Eye (tissue), 1 donor: ENCODE data around the gene NCK1.
"Not testable (repeated sequence)": the region's sequence is repeated elsewhere in the genome, so short reads cannot be mapped to it uniquely, and the experiment has no call there.

Source experiments
- DNase-seq: peaks from one replicate; pipeline ENCODE4 v3.0.0-alpha.2; 2015

NCK1 gene

DNA sequence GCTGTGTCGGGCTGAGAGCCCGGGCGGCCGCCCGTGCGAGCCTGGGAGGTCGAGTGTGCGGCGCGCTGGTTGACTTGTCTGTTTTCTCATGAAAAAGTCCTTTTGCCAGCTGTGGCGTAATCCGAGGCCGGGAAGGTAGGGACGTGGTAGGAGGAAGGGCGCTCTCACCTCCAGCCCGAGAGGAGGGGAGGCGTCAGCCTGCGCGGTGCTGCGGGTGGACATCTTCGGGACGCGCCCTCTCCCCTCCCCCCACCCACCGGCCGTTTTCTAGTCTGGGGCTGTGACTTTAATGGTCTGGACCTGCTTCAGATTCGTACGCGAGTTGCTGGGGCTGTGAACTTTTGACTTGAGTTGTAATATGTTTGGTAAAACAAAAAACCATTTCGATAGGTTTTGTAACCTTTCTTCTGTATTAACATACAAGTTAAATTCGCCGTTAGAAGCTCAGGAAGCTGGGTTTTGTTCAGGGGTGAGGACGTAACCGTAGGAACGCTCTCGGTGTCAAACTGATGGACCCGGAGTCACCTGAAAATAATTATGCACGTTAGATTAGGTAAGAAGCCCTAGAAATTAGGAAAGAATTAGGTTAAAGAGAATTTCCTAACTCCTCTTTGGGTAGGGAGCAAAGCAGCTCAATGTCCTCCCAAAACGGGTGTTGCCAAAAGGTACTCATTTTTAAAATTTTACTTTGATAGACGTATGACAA is 762 bp downstream of the NCK1 start:
- DNase-seq = peak; percentile 88

DNA sequence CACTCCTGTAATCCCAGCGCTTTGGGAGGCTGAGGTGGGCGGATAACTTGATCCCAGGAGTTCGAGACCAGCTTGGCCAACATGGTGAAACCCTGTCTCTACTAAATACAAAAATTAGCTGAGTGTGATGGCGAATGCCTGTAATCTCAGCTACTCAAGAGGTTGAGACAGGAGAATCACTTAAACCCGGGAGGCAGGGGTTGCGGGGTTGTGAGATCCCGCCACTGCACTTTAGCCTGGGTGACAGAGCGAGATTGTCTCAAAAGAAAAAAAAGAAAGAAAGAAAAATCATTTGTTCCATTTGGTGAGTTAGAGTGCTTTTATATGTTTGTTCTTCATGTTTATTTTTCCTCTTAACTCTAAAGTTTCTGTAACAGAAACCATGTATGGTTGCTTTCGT is 7.3 kb downstream of the NCK1 start:
- no peak for DNase-seq

DNA sequence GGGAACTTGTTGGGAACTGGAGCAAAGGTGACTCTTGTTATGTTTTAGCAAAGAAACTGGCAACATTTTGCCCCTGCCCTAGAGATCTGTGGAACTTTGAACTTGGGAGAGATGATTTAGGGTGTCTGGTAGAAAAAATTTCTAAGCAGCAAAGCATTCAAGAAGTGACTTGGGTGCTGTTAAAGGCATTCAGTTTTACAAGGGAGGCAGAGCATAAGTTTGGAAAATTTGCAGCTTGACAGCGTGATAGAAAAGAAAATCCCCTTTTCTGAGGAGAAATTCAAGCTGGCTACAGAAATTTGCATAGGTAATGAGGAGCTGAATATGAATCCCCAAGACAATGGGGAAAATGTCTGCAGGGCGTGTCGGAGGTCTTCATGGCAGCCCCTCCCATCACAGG is 10.2 kb downstream of the NCK1 start:
- DNase-seq = not testable (repeated sequence)

DNA sequence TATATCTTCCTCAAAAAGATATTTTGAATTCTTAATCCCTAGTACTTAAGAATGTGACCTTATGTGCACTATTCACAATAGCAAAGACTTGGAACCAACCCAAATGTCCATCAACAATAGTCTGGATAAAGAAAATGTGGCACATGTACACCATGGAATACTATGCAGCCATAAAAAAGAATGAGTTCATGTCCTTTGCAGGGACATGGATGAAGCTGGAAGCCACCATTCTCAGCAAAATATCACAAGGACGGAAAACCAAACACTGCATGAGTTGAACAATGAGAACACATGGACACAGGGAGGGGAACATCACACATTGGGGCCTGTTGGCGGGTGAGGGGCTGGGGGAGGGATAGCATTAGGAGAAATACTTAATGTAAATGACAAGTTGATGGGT is 17.5 kb downstream of the NCK1 start:
- not testable (repeated sequence) for DNase-seq

DNA sequence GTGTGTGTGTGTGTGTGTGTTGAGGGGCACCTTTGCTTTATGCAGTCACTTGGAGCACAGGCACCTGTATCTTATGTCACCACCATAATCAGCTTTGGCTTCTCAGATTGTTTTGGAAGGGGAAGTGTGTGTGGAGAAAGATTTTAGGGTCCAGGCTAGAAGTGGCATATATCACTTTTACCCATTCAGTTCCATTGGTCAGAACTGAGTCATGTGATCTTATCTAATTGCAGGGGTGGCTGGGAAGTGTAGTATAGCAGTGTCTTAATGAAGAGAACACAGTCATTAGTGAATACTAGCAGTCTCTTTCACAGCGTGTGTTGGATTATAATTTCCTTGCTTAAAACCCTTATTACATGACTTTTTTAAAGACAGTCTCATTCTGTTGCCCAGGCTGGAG is 20.6 kb downstream of the NCK1 start:
- DNase-seq = no peak

DNA sequence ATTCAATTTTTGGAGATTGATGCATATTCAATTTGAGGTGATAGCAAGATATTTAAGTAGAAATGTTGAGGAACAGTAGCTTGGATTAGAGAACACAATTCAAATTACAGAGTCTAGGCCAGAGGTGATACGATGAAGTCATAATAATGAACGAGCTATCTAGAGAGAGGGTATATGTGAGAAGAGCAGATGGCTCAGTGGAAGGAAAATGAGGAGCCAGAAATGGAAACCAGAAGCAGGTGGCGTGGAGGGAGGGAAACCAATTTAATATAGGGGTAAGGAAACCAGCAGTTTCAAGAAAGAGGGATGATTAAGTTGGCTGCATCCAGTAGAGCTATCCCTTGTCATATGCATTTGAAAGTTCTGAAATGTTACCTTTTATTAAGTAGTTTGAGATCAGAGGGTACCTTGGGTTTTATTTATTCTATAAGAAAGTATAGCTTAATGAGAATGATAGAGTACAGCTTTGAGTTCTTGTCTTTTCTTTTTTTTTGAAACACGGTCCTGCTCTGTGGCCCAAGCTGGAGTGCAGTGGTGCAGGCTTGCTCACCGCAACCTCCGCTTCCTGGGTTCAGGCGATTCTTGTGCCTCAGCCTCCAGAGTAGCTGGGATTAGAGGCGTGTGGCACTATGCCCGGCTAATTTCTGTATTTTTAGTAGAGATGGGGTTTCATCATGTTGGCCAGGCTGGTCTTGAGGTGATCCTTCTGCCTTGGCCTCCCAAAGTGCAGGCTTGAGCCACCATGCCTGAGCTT is 22.1 kb downstream of the NCK1 start:
- peak; percentile 26 for DNase-seq

DNA sequence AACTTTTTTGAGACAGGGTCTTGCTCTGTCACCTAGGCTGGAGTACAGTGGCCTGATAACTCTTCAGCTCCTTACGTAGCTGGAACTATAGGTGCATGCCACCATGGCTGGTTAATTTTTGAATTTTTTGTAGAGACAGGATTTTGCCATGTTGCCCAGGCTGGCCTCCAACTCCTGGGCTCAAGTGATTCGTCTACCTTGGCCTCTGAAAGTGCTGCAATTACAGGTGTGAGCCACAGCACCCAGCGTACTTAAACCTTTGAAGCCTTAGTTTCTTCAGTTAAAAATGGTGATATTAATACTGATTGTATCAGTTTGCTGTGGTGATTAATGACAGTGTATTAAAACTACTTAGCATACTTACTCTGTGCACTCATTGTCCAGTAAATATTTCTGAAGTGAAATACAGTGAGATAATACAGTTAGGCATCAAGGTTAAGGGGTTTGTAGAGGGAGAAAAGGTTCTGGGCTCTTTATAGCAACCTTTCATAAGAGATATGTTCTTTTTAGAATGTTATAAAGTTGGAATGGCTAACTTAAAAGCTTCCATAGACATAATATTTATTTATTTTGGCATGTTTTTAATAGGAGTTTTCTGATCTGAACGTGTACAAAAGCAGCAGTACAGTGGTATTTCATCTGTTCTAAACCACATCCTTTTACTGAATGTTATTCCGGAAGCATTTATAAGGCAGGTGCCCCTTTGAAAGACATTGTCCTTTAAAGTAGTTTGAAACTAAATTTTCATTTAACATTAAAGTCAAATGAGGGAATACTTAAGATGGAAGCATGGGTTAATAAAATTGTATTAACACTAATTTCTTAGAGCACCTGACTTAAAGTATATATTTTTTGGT is 23.6 kb downstream of the NCK1 start:
- no peak for DNase-seq

DNA sequence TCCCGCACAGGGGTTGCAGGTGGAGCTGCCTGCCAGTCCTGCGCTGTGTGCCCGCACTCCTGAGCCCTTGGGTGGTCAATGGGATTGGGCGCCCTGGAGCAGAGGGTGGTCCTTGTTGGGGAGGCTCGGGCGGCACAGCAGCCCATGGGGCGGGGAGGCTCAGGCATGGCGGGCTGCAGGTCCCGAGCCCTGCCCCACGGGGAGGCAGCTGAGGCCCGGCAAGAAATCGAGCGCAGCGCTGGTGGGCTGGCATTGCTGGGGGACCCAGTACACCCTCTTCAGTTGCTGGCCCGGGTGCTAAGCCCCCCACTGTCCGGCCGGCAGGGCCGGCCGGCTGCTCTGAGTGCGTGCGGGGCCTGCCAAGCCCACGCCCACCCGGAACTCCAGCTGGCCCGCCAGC is 27.9 kb downstream of the NCK1 start:
- no peak for DNase-seq

DNA sequence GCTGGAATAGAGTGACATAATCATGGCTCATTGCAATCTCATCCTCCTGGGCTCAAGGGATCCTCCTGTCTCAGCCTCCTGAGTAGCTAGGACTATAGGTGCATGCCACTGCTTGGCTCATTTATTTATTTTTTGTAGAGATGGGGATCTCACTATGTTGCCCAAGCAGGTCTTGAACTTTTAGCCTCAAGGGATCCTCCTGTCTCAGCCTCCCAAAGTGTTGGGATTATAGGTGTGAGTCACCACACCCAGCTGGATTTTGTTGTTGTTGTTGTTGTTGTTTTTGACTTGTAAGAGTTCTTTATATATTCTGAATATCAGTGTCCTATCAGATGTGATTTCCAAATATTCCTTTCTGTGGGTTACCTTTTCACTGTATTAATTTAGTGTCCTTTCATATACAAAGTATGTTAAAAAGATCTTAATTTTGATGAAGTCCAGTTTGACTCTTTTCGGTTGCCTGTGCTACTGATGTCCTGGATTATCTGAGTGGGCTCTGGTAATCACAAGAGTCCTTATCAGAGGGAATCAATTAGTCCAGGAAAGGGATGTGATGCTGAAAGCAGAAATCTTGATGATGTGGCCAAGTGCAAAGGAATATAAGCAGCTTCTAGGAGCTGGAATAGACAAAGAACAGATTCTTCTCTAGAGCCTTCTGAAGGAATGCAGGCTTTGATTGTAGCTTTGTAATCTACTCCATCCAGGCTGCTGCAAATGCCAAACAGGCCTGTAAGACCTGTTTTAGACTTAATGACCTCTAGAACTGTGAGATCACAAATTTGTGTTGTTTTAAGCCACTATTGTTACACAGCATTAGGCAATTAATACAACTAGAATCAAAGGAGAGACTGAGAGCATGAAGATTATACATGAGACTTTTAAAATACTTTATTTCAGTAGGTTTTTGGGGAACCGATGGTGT is 30.2 kb downstream of the NCK1 start:
- DNase-seq = no peak

DNA sequence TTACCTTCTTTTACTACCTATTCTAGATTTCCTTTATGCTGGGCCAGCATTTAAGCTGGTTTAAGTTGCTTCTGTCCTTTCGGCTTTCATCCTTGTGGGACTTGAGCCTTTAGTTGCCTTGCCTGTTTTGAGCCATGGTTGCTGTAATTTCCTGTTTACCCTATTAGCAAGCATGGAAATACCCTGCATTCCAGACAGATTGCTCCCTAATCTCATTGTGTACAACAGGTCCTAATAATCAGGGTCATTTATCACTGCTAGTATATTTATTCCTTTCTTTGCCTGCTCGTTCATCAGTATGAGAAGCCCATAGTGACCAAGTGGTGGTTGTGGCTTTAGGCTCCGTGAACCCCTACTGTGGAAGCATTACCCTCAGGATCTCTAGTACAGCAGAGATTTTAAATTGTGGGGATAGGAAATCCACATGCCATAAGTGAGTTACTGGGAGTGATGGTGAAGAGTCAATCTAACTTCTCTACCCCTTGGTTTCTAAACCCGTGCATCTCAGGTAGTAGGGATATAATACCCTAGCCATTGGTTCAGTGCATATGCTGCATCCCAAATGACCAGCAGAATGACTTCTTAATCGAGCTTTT is 31.9 kb downstream of the NCK1 start:
- DNase-seq = no peak

DNA sequence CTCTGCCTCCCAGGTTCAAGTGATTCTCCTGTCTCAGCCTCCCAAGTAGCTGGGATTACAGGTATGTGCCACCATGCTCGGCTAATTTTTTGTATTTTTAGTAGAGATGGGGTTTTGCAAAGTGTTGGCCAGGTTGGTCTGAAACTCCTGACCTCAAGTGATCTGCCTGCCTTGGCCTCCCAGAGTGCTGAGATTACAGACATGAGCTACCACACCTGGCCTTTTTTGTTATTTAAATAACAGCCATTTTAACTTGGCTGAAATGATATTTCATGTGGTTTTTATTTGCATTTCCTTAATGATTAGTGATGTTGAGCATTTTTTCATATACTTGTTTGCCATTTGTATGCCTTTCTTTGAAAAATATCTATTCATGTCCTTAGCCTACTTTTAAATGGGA is 35.2 kb downstream of the NCK1 start:
- not testable (repeated sequence) for DNase-seq

DNA sequence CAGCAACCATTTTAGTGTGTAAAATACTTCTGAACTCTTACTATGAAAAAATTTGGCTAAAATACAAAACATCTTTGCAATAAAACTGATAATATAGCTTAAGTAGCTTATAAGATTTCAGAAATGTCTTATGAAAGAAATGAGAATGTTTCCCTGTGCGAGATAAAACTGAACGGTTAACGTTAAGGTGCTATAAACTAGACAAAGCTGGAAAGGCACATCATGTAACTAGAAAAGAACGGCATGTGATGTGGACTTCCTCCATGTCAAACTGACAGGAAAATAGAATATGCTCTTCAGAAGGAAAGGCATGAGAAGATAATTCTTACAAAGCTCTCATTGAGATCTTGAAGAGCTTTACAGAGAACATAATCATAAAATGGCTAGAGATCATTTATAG is 36.5 kb downstream of the NCK1 start:
- no peak for DNase-seq

DNA sequence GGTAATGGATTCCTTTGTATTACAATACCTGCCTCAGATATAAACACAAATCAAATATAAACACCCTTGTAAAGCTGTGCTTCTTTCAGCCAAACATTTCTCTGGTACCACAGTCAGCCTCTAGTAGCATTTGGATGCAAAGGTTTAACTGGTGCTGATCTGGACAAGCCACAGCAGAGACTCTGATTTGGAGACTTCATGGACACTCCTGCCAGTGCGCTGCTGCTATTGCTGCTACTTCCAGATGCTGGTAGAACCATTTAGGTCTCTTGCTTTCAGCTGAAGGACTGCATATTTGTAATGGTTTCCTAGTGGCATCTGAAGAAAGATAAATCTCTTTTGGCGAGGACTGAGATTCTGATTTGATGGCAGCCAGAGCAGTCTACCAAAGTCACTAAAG is 36.9 kb downstream of the NCK1 start:
- DNase-seq = no peak

DNA sequence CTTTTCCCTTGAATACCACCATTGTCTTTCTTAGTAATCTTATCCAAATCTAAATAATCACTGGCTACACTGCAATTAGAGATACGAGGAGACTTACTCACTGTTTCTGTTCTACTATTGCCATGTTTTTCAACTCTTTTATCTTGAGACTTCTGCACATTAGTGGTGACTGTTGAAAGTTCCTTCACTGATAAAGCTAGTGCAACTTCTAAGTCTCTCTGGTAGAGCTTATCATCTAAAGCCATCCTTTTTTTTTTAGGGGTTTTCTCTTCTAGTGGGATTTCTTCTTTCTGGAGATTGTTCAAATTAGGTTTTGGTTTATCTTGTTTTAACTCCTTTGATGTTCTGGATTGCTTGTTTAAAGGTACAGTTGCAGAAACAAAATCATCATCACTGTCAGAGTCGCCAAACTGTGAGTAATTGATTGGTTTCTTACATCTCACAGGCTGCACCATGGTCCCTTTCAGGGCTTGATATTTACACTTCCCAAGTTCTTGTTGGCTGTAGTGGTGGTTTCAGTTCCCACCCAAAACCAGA is 37.7 kb downstream of the NCK1 start:
- DNase-seq = no peak

DNA sequence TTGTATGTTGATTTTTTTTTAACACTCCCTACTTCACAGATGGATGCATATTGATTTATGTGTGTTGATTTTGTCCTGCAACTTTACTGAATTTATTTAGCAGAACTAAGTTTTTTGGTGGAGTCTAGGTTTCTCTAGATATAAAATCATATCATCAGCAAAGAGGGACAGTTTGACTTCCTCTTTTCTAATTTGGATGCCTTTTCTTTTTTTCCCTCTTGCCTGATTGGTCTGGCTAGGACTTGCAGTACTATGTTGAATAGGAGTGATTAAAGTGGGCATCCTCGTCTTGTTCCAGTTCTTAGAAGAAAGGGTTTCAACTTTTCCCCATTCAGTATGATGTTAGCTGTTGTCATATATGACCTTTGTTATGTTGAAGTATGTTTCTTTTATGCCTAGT is 38.7 kb downstream of the NCK1 start:
- not testable (repeated sequence) for DNase-seq

DNA sequence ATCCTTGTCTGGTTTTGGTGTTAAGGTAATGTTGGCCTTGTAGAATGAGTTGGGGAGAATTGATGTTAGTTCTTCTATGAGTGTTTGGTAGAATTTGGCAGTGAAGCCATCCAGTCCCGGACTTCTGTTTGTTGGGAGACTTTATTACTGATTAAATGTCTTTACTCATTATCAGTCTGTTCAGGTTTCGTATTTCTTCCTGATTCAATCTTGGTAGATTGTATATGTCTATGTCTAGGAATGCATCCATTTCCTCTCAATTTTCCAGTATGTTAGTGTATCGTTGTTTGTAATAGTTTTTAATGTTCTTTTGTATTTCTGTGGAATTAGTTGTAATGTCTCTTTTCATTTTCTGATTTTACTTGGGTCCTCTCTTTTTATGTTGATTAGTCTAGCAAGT is 39.4 kb downstream of the NCK1 start:
- no peak for DNase-seq

DNA sequence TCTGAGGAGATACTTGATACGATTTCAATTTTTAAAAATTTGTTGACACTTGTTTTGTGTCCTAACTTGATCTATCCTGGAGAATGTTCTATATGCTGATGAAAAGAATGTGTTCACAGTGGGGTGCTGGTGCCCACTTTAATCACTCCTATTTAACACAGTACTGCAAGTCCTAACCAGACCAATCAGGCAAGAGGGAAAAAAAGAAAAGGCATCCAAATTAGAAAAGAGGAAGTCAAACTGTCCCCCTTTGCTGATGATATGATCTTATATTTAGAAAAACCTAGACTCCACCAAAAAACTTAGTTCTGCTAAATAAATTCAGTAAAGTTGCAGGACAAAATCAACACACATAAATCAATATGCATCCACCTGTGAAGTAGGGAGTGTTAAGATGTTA is 40.5 kb downstream of the NCK1 start:
- not testable (repeated sequence) for DNase-seq

DNA sequence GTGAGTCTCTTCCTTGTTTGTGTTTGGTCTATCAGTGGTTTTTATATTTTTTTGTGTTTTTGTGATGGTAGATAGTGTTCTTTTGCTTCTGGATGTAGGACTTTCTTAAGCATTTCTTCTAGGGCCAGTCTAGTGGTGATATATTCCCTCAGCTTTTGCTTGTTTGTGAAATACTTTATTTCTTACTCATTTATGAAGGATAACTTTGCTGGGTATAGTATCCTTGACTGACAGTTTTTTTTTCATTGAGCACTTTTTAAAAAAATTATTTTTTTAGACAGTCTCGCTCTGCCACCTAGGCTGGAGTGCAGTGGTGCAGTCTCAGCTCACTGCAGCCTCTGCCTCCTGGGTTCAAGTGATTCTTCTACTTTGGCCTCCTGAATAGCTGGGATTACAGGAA is 41.9 kb downstream of the NCK1 start:
- DNase-seq = no peak

DNA sequence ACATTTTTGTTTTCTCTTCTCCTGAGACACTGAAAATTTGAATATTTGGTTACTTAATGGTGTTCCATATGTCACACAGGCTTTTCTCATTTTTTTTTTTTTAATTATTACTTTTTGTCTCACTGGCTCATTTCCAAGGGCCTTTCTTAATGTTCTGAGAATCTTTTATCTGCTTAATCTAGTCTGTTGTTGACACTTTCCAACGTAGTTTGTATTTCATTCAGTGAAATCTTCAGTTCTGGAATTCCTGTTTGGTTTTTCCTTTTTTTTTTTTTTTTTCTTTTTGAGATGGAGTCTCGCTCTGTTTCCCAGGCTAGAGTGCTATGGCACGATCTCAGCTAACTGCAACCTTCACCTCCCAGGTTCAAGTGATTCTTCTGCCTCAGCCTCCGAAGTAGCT is 42.7 kb downstream of the NCK1 start:
- no peak for DNase-seq

DNA sequence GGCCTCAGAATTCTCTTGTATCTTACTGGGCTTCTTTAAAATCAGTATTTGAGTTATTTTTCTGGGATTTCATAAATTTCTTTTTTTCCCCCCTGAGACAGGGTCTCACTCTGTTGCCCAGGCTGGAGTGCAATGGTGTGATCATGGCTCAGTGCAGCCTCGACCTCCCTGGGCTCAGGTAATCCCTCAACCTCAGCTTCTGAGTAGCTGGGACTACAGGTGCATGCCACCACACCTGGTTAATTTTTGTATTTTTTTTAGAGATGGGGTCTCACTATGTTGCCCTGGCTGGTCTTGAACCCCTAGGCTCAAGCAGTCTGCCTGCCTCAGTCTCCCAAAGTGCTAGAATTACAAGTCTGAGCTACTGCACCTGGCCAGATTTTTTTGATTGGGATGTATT is 43.5 kb downstream of the NCK1 start:
- no peak for DNase-seq

DNA sequence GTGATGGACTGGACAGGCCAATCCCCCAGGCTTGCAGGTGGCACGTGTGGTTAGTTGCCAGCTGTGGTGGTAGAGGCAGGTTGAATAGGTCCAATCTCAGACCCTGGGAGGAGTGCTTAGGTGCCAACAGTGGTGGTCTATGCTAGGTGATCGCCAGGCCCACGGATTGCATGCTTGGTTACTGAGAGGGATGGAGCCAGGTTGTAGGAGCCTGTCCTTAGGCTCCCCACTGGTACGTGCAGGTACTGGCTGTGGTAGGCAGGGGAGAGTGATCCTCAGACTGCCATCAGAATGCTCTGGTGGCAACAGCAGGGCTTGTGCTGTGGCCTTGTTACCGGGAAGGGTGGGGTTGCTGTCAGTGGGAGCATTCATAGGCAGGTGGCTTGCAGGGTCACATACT is 44.7 kb downstream of the NCK1 start:
- DNase-seq = no peak

DNA sequence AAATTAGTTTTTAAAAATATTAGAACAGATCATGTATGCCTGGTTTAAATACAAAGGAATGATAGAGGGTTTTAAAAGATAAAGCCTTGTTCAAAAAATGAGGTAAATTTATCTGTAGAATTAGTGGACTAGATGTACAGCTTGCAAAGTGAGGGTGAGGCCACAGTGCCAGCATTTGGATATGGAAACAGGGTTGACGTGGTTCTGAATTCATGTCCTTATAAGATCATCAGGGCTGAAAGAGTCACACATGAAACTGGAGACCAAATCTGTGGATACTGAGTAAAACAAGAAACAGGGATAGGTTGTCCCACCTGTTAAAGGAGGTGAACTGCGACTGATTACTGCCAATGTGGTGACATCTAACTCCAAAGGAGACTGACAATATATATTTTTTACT is 46.3 kb downstream of the NCK1 start:
- DNase-seq = no peak
